NCI-H1417 (cell line): ENCODE data around the gene ABO.
"Not testable (repeated sequence)": the region's sequence is repeated elsewhere in the genome, so short reads cannot be mapped to it uniquely, and the experiment has no call there.

Source experiments
- DNase-seq, 3 experiments: peaks; one replicate each; lab custom pipeline; 2025; lab: John Stamatoyannopoulos, UW

Gene ABO

DNA sequence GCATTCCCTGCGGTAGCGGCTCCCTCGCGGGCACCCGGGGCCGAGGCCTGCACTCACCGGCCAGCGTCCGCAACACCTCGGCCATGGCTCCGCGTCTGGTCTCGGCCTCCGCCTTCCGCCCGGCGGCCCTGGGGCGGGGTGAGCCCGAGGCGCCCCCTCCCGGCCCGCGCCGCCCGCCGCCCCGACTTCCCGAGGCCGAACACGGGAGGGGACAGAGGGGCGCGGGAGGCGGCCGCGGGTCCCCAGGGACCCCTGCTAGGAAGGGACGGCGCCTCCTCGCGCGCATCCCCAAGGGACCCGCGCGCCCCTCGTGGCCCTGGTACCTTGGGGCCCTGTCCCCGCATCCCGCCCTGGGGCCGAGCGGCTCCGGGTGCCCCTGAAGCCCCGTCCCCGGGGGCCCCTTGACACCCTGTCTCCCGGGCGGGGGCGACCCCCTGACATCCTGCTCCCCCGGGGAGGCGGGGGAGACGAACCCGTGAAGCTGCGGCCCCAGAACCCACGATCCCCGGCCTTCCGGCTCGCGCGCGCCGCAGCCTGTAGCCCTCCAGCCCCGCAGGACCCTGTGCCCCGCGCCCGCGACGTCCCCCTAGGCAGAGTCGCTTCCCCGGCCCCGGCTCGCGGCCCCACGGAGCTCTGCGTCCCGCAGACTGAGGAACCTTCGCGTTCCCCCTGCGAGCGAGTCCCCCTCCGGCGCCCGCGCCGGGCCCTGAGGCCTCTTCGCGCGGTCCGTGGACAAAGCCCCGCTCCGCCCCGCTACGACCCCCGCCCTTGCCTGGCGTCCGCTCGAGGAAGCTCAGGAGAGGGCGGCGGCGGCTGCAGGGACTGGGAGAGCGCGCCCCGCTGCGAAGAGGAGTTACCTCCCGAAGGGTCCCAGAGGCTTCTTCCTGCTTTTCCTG is at the start of gene ABO:
Gene ABO, minus strand, starts transcription at position 97 of the 896 bp plus-strand sequence.
- peak in 2 of 3 experiments; percentile 68 to 83 for DNase-seq

DNA sequence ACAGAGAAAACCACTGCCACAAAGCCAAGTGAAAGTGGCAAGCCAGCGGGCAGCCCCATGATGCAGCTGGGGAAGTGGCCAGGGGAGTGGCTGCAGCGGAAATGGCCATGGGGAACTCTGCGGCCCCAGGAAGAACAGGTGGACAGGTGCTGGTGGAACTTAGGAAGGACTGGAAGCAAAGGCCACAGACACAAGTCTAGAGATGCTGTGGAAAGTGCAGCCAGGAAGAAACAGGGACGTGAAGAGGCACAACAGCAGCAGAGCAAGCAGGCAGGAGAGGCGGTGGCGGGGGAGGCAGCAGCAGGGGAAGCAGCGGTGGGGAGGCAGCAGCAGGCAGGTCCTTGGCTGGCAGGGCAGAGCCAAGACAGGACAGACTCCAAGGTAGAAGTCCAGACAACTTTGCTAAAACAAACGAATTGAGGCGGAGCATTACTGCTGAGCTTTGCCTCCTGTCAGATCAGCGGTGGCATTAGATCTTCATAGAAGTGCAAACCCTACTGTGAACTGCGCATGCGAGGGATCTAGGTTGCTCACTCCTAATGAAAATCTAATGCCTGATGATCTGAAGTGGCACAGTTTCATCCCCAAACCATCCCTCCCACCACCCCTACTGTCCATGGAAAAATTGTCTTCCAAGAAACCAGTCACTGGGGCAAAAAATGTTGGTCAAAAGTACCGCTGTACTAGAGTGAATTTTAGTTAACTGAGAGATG is 49.1 kb upstream of the ABO start:
- DNase-seq: no peak

- DNase-seq: no peak
Measured at GRCh38 chr9:133323211-133323610, 48.2 kb upstream of the ABO start.

GRCh38 chr9:133322701-133323100 is 47.7 kb upstream of the ABO start:
- DNase-seq: no peak

- no peak for DNase-seq
Measured at GRCh38 chr9:133321411-133321935, 46.5 kb upstream of the ABO start.

DNA sequence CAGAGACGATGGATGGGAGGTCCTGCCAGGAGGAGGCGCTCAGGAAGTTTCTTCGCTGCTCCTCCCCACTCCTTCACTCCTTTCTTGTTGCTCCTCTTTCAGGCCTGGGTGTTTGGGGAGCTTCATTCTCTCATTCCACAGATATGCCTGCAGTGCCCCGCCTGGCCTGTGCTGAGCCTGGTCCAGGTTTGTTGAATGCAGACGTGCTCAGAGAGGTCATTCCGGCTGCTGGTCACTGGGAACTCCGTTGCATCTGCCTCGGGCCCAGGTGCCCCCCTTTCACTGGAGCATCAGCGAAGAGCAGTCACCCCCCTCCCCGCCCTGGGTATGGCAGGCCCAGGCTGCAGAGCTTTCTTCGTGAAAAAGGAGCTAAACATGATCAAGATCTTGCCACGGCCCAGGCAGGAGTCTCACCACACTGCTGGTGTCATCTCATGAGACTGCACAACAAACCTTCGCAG is 45.5 kb upstream of the ABO start:
- no peak for DNase-seq

DNA sequence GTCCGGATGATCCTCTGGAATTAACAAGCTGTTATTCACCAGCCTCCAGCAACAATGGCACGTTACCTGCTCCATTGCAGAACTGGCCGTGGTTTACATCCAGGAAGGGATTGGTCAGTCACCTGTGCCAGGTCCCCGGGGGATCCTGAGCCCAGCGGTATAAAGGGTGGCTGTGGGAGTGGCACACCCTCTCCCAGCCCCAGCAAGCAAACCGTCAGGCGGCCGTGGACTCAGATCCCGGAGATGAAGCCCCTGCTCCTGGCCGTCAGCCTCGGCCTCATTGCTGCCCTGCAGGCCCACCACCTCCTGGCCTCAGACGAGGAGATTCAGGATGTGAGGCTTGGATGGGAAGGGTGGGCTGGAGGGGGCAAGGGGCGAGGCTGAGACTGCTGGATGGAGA is 42.5 kb upstream of the ABO start:
- not testable (repeated sequence) for DNase-seq

GRCh38 chr9:133315997-133316396 is 41.0 kb upstream of the ABO start:
- no peak for DNase-seq

GRCh38 chr9:133309608-133310007 is 34.6 kb upstream of the ABO start:
- DNase-seq: no peak

- DNase-seq: no peak
Measured at GRCh38 chr9:133307301-133307700, 32.3 kb upstream of the ABO start.

DNA sequence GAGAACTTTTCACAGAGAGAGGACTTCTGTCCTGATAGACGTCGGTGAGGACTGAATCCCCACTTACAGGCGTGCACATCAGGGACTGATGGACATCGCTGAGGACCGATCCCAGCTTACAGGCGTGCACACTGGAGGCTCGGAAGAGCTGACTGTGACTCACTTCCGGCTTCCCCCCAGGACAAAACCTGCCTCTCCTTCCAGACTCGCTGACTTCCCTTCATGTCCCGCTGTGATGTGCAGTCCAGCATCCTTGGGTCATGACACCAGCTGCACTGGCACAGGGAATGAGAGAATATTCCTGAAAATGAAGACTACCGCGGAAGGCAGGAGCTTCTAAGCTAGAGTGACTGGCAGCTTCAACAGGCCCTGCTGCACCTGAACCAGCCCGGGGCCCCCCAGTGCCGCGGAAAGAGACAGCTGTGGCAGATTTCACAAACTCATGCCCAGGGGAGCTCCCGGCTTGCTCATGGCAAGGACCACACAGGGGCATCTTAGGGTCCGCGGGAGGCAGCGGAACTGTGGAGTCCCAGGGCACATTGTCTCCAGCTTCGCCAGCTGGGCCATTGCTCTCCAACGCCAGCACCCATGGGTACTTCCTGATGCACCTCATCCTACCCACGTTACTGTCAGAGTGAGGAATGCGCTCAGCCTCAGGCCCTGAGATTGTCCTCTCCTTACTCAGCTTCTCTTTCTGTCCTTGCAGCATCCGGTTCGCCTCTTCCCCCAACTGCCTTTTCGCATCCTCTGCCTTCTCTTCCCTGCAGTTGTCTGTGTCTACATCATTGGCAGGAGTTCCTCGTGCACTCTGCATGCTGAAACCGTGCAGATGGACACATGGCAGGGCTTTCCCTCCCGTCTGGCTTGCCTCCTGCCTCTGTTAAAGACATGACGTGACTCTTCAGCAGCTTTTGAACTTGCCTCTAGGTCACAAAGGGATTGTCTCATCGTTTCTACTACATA is 31.5 kb upstream of the ABO start:
- no peak for DNase-seq

- no peak for DNase-seq
Measured at GRCh38 chr9:133305731-133306130, 30.7 kb upstream of the ABO start.

DNA sequence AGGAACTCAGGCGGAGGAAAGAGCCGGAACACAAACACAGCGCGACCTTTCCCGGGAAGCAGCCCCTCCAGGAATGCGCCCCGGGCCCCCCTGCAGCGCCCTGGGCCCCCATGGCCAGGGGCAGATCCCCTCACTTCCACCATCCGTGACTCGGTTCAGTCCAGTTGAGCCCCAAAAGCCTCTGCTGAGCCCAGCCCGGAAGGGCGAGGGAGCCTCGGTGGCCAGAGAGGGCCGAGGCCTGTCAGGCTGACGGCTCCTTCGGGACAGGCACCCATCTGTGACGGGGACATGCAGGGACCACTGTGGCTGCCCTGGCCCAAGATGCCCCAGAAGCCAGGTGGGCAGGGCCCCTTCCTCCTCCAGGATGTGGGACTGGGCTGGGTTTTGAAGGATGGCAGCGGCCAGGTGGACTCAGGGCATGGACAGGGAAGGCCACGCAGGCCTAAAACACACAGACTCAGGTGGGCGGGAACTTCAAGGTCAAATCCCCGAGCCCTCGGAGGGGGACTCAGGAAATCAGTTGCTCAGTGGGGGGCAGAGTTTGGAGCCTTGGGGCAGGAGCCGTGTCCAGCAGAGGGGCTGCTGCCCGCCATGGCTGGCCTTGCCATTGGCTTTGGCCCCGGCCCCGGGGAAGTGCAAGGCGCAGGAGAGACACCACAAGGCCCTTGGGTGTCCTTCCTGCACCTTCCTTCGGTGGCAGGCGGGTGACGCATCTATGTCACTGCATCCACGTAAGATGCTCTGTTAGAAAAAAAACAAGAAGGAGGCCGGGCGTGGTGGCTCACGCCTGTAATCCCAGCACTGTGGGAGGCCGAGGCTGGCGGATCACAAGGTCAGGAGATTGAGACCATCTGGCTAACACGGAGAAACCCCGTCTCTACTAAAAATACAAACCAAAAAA is 29.7 kb upstream of the ABO start:
- DNase-seq: no peak

GRCh38 chr9:133304158-133304470 is 29.1 kb upstream of the ABO start:
- no peak for DNase-seq

DNA sequence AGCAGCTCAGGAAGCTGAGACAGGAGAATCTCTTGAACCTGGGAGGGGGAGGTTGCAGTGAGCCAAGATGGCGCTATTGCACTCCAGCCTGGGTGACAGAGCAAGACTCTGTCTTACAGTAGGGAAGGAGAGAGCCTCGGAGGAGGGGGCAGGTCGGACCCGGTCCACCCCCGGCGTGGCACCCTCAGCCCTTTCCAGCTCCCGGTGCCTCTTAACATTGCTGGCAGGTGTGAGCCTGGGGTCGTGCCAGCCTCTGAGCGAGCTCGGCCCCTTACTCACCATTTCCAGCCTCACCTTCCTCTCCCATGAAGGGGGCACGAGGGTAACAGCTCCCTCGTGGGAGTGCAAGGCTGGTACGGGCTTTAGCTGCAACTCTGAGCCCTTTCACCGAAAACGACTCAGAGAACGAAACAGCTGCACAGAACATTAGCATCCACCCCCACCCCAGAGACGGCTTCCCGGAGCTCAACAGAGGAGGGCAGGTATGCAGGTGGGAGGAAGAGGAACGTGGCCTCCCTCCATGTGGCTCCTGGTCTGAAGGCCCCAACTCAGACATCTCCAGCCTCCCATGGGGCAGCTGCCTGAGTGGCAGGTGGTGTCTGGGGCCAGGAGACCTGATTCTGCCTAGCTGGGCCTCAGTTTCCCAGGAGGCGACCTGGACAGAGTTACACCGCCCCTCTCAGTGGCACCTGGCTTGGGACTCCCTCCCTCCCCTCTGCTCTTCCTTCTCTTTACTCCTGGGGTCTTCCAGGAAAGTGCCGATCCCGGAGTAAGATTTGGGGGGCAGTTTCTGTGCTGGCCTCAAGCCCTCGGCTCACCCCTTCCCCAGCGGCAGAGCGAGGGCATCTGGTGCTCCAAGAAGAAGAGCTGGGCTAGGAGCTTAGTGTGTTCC is 28.5 kb upstream of the ABO start:
- no peak for DNase-seq

DNA sequence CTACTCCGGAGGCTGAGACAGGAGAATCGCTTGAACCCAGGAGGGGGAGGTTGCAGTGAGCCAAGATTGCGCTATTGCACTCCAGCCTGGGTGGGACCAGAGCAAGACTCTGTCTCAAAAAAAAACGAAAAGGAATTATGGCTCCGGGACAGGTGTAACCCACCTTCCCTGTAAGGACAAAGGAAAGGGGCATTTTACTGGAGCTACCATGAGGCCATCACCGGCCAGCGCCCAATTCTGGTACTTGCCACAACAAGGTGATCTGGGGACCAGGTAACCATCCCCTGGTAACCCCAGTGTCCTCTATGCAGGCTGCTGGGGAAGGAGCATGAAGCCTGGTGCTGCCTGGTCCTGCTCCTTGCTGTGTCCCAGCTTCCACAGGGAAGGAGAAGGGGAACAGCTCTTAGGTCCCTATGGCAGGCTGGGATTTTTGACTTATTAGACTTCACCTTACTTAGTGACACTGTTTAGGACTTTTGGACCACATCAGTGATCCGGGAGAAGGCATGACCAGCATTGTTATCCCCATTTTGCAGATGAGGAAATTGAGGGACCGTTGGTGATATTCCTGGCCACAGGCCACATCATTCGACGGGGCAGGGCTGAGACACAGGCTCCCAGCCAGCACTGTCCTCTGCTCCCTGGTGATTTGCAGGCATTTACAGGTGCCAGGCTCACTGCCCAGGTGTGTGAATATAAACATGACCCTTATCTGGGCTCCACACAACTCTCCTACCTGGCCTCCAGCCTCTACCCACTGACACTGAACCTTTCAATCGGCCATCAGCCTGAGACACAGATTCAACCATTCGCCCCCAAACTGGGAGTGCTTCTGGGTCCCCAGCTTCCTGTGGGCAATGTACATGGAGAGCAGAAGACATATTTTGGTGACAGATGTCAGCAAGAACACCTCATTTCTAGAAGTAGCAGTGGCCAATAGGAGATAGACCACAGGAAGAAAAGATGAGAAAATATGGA is 26.5 kb upstream of the ABO start:
- no peak for DNase-seq

- not testable (repeated sequence) for DNase-seq
Measured at GRCh38 chr9:133299996-133300395, 25.0 kb upstream of the ABO start.

GRCh38 chr9:133294257-133294656 is 19.3 kb upstream of the ABO start:
- DNase-seq: no peak
